H9 (cell line): ENCODE results near the gene NKD2. TPM values are rescaled to one million over a fixed set of nuclear protein-coding genes. Genes with fewer than 3 reads are reported as not detected.

Experiments used
- DNase-seq: peaks from one replicate; pipeline ENCODE4 v3.0.0-alpha.2; 2017
- H2AFZ ChIP-seq: one replicate; pipeline ENCODE4 v1.6.1; 2013; ENCODE audit warnings: mild to moderate bottlenecking, low read length, control low read depth, moderate library complexity
- H2AK5ac ChIP-seq: 2 replicates; pipeline ENCODE4 v1.6.1; 2013; ENCODE audit warnings: low read length, control low read depth, mixed read lengths; ENCODE audit not compliant: insufficient read length
- H2BK120ac ChIP-seq: one replicate; pipeline ENCODE4 v1.6.1; 2013; ENCODE audit warnings: low read depth, mild to moderate bottlenecking, low read length, control low read depth, inconsistent platforms; ENCODE audit not compliant: poor library complexity, severe bottlenecking
- H2BK12ac ChIP-seq: 2 replicates; pipeline ENCODE4 v1.6.1; 2013; ENCODE audit warnings: low read length, control low read depth, mixed read lengths, low read depth; ENCODE audit not compliant: insufficient read length
- H2BK15ac ChIP-seq: 2 replicates; pipeline ENCODE4 v1.6.1; 2013; ENCODE audit warnings: low read depth, low read length, control low read depth
- H2BK20ac ChIP-seq: one replicate; pipeline ENCODE4 v1.6.1; 2013; ENCODE audit warnings: low read depth, mild to moderate bottlenecking, low read length, control low read depth, inconsistent platforms; ENCODE audit not compliant: poor library complexity, severe bottlenecking
- H2BK5ac ChIP-seq: 2 replicates; pipeline ENCODE4 v1.6.1; 2013; ENCODE audit warnings: low read length, control low read depth, mixed read lengths; ENCODE audit not compliant: insufficient read length
- H3K14ac ChIP-seq: 2 replicates; pipeline ENCODE4 v1.6.1; 2013; ENCODE audit warnings: low read length, control low read depth; ENCODE audit not compliant: insufficient read depth
- H3K18ac ChIP-seq: 2 replicates; pipeline ENCODE4 v1.6.1; 2013; ENCODE audit warnings: low read depth, mild to moderate bottlenecking, mixed read lengths, low read length, control low read depth; ENCODE audit not compliant: insufficient read length
- H3K23ac ChIP-seq: 2 replicates; pipeline ENCODE4 v1.6.1; 2013; ENCODE audit warnings: low read length, control low read depth, mixed read lengths, low read depth; ENCODE audit not compliant: insufficient read length
- H3K23me2 ChIP-seq: 2 replicates; pipeline ENCODE4 v1.6.1; 2013; ENCODE audit warnings: low read depth, mild to moderate bottlenecking, mixed read lengths, low read length, control low read depth; ENCODE audit not compliant: insufficient read length, poor library complexity, severe bottlenecking
- H3K27ac ChIP-seq: 2 replicates; pipeline ENCODE4 v1.5.1; 2013; ENCODE audit warnings: low read length, control low read depth, mixed read lengths, low read depth; ENCODE audit not compliant: insufficient read length
- H3K27me3 ChIP-seq: 2 replicates; pipeline ENCODE4 v1.6.1; 2013; ENCODE audit warnings: low read length, control low read depth, inconsistent platforms; ENCODE audit not compliant: insufficient read depth
- H3K4ac ChIP-seq: 2 replicates; pipeline ENCODE4 v1.6.1; 2013; ENCODE audit warnings: low read depth, mild to moderate bottlenecking, control low read depth, inconsistent platforms, low read length, moderate library complexity
- H3K4me1 ChIP-seq: 2 replicates; pipeline ENCODE4 v1.6.1; 2013; ENCODE audit warnings: low read length, control low read depth, inconsistent platforms; ENCODE audit not compliant: insufficient read depth
- H3K4me2 ChIP-seq: 2 replicates; pipeline ENCODE4 v1.6.1; 2013; ENCODE audit warnings: low read length, control low read depth, mixed read lengths; ENCODE audit not compliant: insufficient read length, insufficient read depth
- H3K56ac ChIP-seq: 2 replicates; pipeline ENCODE4 v1.6.1; 2013; ENCODE audit warnings: low read depth, mild to moderate bottlenecking, mixed read lengths, low read length, control low read depth; ENCODE audit not compliant: insufficient read length
- H3K79me1 ChIP-seq: 2 replicates; pipeline ENCODE4 v1.6.1; 2013; ENCODE audit warnings: low read depth, mild to moderate bottlenecking, moderate library complexity, low read length, control low read depth, inconsistent platforms; ENCODE audit not compliant: insufficient read depth, poor library complexity, severe bottlenecking
- H3K79me2 ChIP-seq: 2 replicates; pipeline ENCODE4 v1.6.1; 2013; ENCODE audit warnings: low read length, control low read depth, inconsistent platforms; ENCODE audit not compliant: insufficient read depth
- H3K9ac ChIP-seq: 2 replicates; pipeline ENCODE4 v1.6.1; 2013; ENCODE audit warnings: low read length, control low read depth, mixed read lengths; ENCODE audit not compliant: insufficient read length; ENCODE audit errors: extremely low read depth
- H3K9me3 ChIP-seq: one replicate; pipeline ENCODE4 v1.6.1; 2013; ENCODE audit warnings: low read depth, low read length, inconsistent platforms; ENCODE audit not compliant: control insufficient read depth
- H3T11ph ChIP-seq: one replicate; pipeline ENCODE4 v1.6.1; 2013; ENCODE audit warnings: mild to moderate bottlenecking, low read length, control low read depth, inconsistent platforms
- H4K20me1 ChIP-seq: one replicate; pipeline ENCODE4 v1.6.1; 2013; ENCODE audit not compliant: control insufficient read depth, insufficient read length, insufficient read depth
- H4K5ac ChIP-seq: 2 replicates; pipeline ENCODE4 v1.6.1; 2013; ENCODE audit warnings: low read depth, mild to moderate bottlenecking, mixed read lengths, low read length, control low read depth; ENCODE audit not compliant: insufficient read length
- H4K8ac ChIP-seq: replicated peaks from 2 replicates; pipeline ENCODE4 v1.6.1; 2013; ENCODE audit warnings: low read length, control low read depth, mixed read lengths, low read depth; ENCODE audit not compliant: insufficient read length
- H4K91ac ChIP-seq: 2 replicates; pipeline ENCODE4 v1.6.1; 2013; ENCODE audit warnings: low read depth, mild to moderate bottlenecking, moderate library complexity, mixed read lengths, low read length, control low read depth; ENCODE audit not compliant: insufficient read length
- H3K27ac Mint-ChIP-seq, 3 experiments: 2 replicates in 2 of 3; 3 replicates in 1 of 3; pipeline ENCODE4 v1.8.0; 2020 to 2021; ENCODE audit warnings: mixed read lengths in 3 of 3, mild to moderate bottlenecking in 1 of 3, moderate library complexity in 1 of 3
- H3K27me3 Mint-ChIP-seq: 2 replicates; pipeline ENCODE4 v1.8.0; 2021; ENCODE audit warnings: low read depth, mild to moderate bottlenecking, moderate library complexity, mixed read lengths
- H3K36me3 Mint-ChIP-seq, 3 experiments: 2 replicates in 2 of 3; 3 replicates in 1 of 3; pipeline ENCODE4 v1.8.0; 2020 to 2021; ENCODE audit warnings: low read depth in 3 of 3, mixed read lengths in 3 of 3; ENCODE audit not compliant: insufficient read depth in 1 of 3
- H3K4me1 Mint-ChIP-seq, 2 experiments: 2 replicates each; pipeline ENCODE4 v1.8.0; 2020; ENCODE audit warnings: mixed read lengths in 2 of 2
- H3K4me3 Mint-ChIP-seq, 2 experiments: 2 replicates in 1 of 2; 3 replicates in 1 of 2; pipeline ENCODE4 v1.8.0; 2020 to 2021; ENCODE audit warnings: mild to moderate bottlenecking in 2 of 2, mixed read lengths in 2 of 2, moderate library complexity in 1 of 2
- H3K9me3 Mint-ChIP-seq, 2 experiments: 2 replicates in 1 of 2; 3 replicates in 1 of 2; pipeline ENCODE4 v1.8.0; 2020; ENCODE audit warnings: mild to moderate bottlenecking in 2 of 2, mixed read lengths in 2 of 2, moderate library complexity in 1 of 2
- WGBS: extraction: QIAGEN DNeasy Blood & Tissue Kit; methylation state at CpG from one replicate; pipeline ENCODE4 v1.1.7; 2013; ENCODE audit warnings: missing lambda C conversion rate, low lambda C conversion rate, mixed read lengths; ENCODE audit not compliant: insufficient read length; ENCODE audit errors: extremely low coverage; 5-methylcytosine and 5-hydroxymethylcytosine counted together
- total RNA-seq: library from RNA; stranded (reverse); gene quantifications from 2 replicates; pipeline ENCODE4 v1.2.1, GENCODE V29; 2021
- TF ChIP-seq, protein P1 (sequence below): fragments of 200-600 bp; sonication (generic); conservative IDR thresholded peaks from 3 replicates; pipeline ENCODE4 v1.8.0; 2021; ENCODE audit warnings: antibody characterized with exemption, mild to moderate bottlenecking

NKD2 gene
- total RNA-seq, 1 experiment from 2014 or later, result 7.3 TPM

DNA sequence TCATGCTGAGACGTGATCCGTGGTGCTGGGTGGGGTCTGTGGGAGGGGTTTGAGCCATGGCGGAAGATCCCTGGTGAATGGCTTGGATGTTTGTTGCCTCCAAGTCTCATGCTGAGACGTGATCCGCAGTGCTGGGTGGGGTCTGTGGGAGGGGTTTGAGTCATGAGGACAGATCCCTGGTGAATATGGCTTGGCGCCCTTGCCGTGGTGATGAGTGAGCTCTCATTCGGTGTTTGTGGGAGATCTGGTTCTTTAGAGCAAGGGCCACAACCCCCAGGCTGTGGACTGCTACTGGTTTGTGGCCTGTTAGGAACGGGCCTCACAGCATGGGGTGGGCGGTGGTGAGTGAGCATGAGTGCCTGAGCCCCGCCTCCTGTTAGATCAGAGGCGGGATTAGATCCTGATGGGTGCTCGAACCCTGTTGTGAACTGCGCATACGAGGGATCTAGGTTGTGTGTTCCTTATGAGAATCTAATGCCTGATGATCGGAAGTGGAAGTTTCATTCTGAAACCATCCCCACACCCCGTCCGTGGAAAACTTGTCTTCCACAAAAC is 31.2 kb downstream of the NKD2 start:
- Histone ChIP-seq H3K14ac (no peak overlapping the region), H3K79me2 (no peaks in the 10 kb centered on the region), H3K23ac (no peak overlapping the region), H2BK20ac (no peak overlapping the region), H3K27me3 (no peaks in the 10 kb centered on the region), H3K79me1 (no peaks in the 10 kb centered on the region), H3K18ac (no peak overlapping the region), H2AK5ac (no peak overlapping the region), H3K9me3 (peaks cover 8% of the 10 kb centered on the region), H3K4me1 (no peaks in the 10 kb centered on the region), H3T11ph (no peak overlapping the region), H4K8ac (no peak overlapping the region), H2BK12ac (no peak overlapping the region), H3K4ac (no peak overlapping the region), H4K5ac (no peak overlapping the region), H3K9ac (no peak overlapping the region), H2AFZ (no peak overlapping the region), H4K91ac (no peak overlapping the region), H2BK5ac (no peak overlapping the region), H3K56ac (no peak overlapping the region), H2BK120ac (no peak overlapping the region), H3K27ac (no peak overlapping the region), H4K20me1 (no peaks in the 10 kb centered on the region), H2BK15ac (no peak overlapping the region), H3K4me2 (no peak overlapping the region), H3K23me2 (no peaks in the 10 kb centered on the region)
- Mint-ChIP-seq H3K27ac (no peak overlapping the region), H3K36me3 (peaks cover 9 to 29% (median 19%) of the 10 kb centered on the region in 3 experiments), H3K9me3 (peaks cover 49% of the 10 kb centered on the region in 2 experiments), H3K4me1 (peaks cover 5 to 6% of the 10 kb centered on the region in 2 experiments; a peak in 3 of 4 replicates), H3K4me3 (no peak overlapping the region), H3K27me3 (peaks cover 7% of the 10 kb centered on the region; the same call in 1 of the 2 replicates)
- no CpG with 5 or more reads among the region's 18 CpGs for WGBS
- TF ChIP-seq, protein P1, sequence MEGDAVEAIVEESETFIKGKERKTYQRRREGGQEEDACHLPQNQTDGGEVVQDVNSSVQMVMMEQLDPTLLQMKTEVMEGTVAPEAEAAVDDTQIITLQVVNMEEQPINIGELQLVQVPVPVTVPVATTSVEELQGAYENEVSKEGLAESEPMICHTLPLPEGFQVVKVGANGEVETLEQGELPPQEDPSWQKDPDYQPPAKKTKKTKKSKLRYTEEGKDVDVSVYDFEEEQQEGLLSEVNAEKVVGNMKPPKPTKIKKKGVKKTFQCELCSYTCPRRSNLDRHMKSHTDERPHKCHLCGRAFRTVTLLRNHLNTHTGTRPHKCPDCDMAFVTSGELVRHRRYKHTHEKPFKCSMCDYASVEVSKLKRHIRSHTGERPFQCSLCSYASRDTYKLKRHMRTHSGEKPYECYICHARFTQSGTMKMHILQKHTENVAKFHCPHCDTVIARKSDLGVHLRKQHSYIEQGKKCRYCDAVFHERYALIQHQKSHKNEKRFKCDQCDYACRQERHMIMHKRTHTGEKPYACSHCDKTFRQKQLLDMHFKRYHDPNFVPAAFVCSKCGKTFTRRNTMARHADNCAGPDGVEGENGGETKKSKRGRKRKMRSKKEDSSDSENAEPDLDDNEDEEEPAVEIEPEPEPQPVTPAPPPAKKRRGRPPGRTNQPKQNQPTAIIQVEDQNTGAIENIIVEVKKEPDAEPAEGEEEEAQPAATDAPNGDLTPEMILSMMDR, result no peak
- DNase-seq, result no peak
